Ascending aorta (tissue), 2 donors: ENCODE measurements around the gene ATP2B3. TPM values are rescaled to one million over a fixed set of nuclear protein-coding genes. Genes with fewer than 3 reads are reported as not detected.
A peak's percentile ranks its signal among the peaks of the same experiment; 100 is the strongest.

Experiments
- DNase-seq, 2 donors: peaks; one replicate each; pipeline ENCODE4 v3.0.0-alpha.2; 2019; ENCODE audit warnings: low spot score in 2 of 2
- H3K27ac ChIP-seq, 2 donors: fragments of 200-600 bp; sonication (generic); one replicate each; pipeline ENCODE4 v1.5.1; 2016 to 2017; ENCODE audit warnings: mild to moderate bottlenecking in 1 of 2
- H3K27me3 ChIP-seq: fragments of 200-600 bp; sonication (generic); one replicate; pipeline ENCODE4 v1.5.1; 2017
- H3K36me3 ChIP-seq, 2 donors: fragments of 200-600 bp; sonication (generic); one replicate each; pipeline ENCODE4 v1.5.1; 2016
- H3K4me1 ChIP-seq, 2 donors: fragments of 200-600 bp; sonication (generic); one replicate each; pipeline ENCODE4 v1.5.1; 2016 to 2017; ENCODE audit warnings: mild to moderate bottlenecking in 1 of 2
- H3K4me3 ChIP-seq, 2 donors: fragments of 200-600 bp; sonication (generic); one replicate each; pipeline ENCODE4 v1.5.1; 2016 to 2017; ENCODE audit warnings: mild to moderate bottlenecking in 1 of 2
- H3K9me3 ChIP-seq, 2 donors: fragments of 200-600 bp; sonication (generic); one replicate each; pipeline ENCODE4 v1.5.1; 2016
- CTCF ChIP-seq, 3 experiments: fragments of 200-600 bp in 2 of 3; fragments of 450-650 bp in 1 of 3; sonication (generic) in 2 of 3; IDR thresholded peaks; one replicate each; pipeline ENCODE4 v1.5.1; 2016 to 2019; ENCODE audit warnings: antibody characterized with exemption in 3 of 3, mild to moderate bottlenecking in 1 of 3, moderate library complexity in 1 of 3
- intact Hi-C: fragments of 100-400 bp; cut with DNase I; formaldehyde crosslinking; loops from one replicate; pipeline ENCODE4 v1.15.1; 2023
- total RNA-seq: library from RNA; depleted of rRNA; stranded (reverse); fragments of >200 nt; gene quantifications from one replicate; pipeline ENCODE4 v1.1.0, GENCODE V29; 2016

The ATP2B3 gene
- total RNA-seq, 1 donor from 2014 or later = 0.32 TPM

- Histone ChIP-seq H3K9me3 (no peaks in the 10 kb centered on the region), H3K4me3 (no peak overlapping the region), H3K36me3 (no peaks in the 10 kb centered on the region), H3K27me3 (no peaks in the 10 kb centered on the region), H3K4me1 (no peaks in the 10 kb centered on the region), H3K27ac (no peak overlapping the region)
- DNase-seq = peak in 1 of 2 donors; percentile 69
- TF ChIP-seq CTCF (IDR thresholded peaks at IDR 0.05) = peak; percentile 33 to 58 (median 52)
- intact Hi-C loops = loop anchor here (5.0 kb wide), 1 partner anchor 113 kb away; no protein-coding TSS in a partner anchor
These were observed 37.2 kb downstream of the ATP2B3 start for GRCh38 chrX:153554519-153555167.

GRCh38 chrX:153556767-153557166 lies 39.3 kb downstream of the ATP2B3 start:
- H3K36me3 ChIP-seq = no peaks in the 10 kb centered on the region
- no peaks in the 10 kb centered on the region for H3K9me3 ChIP-seq
- H3K27ac ChIP-seq = no peak overlapping the region
- intact Hi-C loops = loop anchor here (5.0 kb wide), 1 partner anchor 111 kb away; no protein-coding TSS in a partner anchor
- H3K4me1 ChIP-seq = no peaks in the 10 kb centered on the region
- no peak for TF ChIP-seq CTCF (IDR thresholded peaks at IDR 0.05)
- no peak overlapping the region for H3K4me3 ChIP-seq
- H3K27me3 ChIP-seq = no peaks in the 10 kb centered on the region
- no peak for DNase-seq

- Histone ChIP-seq H3K4me1 (no peaks in the 10 kb centered on the region), H3K9me3 (no peaks in the 10 kb centered on the region), H3K36me3 (no peaks in the 10 kb centered on the region), H3K4me3 (no peak overlapping the region), H3K27me3 (no peaks in the 10 kb centered on the region), H3K27ac (no peak overlapping the region)
- intact Hi-C loops = loop anchor here (5.0 kb wide), 1 partner anchor 110 kb away; no protein-coding TSS in a partner anchor
- no peak for DNase-seq
- TF ChIP-seq CTCF (IDR thresholded peaks at IDR 0.05) = no peak
These were observed 40.3 kb downstream of the ATP2B3 start for GRCh38 chrX:153557618-153558355.

GRCh38 chrX:153560000-153560399 lies 42.6 kb downstream of the ATP2B3 start:
- H3K36me3 ChIP-seq = no peaks in the 10 kb centered on the region
- no peaks in the 10 kb centered on the region for H3K27me3 ChIP-seq
- H3K27ac ChIP-seq = no peak overlapping the region
- TF ChIP-seq CTCF (IDR thresholded peaks at IDR 0.05) = no peak
- no peaks in the 10 kb centered on the region for H3K9me3 ChIP-seq
- H3K4me1 ChIP-seq = no peaks in the 10 kb centered on the region
- H3K4me3 ChIP-seq = no peak overlapping the region
- no peak for DNase-seq
- intact Hi-C loops = loop anchor here (5.0 kb wide), 1 partner anchor 107 kb away; no protein-coding TSS in a partner anchor

GRCh38 chrX:153560466-153560865 lies 43.0 kb downstream of the ATP2B3 start:
- H3K4me1 ChIP-seq = no peaks in the 10 kb centered on the region
- H3K36me3 ChIP-seq = no peaks in the 10 kb centered on the region
- no peaks in the 10 kb centered on the region for H3K9me3 ChIP-seq
- no peak for DNase-seq
- no peaks in the 10 kb centered on the region for H3K27me3 ChIP-seq
- intact Hi-C loops = no loop called here
- H3K4me3 ChIP-seq = no peak overlapping the region
- no peak overlapping the region for H3K27ac ChIP-seq
- no peak for TF ChIP-seq CTCF (IDR thresholded peaks at IDR 0.05)
